GM19351 (cell line): ENCODE data around the gene ABHD18.
"Not testable (repeated sequence)": the region's sequence is repeated elsewhere in the genome, so short reads cannot be mapped to it uniquely, and the experiment has no call there.

Experiments
- ATAC-seq: cut with Tn5 transposase; IDR thresholded peaks from one replicate; pipeline ENCODE4 v1.9.1; 2021; ENCODE audit warnings: mild to moderate bottlenecking, moderate library complexity; ENCODE audit not compliant: unreplicated experiment

ABHD18 gene

GRCh38 chr4:127988638-127989037 is 23.4 kb downstream of the ABHD18 start:
- no peak for ATAC-seq

- ATAC-seq = no peak
Measured at GRCh38 chr4:127993151-127993550, 27.9 kb downstream of the ABHD18 start.

- ATAC-seq = no peak
Measured at GRCh38 chr4:127995776-127996175, 30.6 kb downstream of the ABHD18 start.

GRCh38 chr4:127996521-127996920 is 31.3 kb downstream of the ABHD18 start:
- not testable (repeated sequence) for ATAC-seq

DNA sequence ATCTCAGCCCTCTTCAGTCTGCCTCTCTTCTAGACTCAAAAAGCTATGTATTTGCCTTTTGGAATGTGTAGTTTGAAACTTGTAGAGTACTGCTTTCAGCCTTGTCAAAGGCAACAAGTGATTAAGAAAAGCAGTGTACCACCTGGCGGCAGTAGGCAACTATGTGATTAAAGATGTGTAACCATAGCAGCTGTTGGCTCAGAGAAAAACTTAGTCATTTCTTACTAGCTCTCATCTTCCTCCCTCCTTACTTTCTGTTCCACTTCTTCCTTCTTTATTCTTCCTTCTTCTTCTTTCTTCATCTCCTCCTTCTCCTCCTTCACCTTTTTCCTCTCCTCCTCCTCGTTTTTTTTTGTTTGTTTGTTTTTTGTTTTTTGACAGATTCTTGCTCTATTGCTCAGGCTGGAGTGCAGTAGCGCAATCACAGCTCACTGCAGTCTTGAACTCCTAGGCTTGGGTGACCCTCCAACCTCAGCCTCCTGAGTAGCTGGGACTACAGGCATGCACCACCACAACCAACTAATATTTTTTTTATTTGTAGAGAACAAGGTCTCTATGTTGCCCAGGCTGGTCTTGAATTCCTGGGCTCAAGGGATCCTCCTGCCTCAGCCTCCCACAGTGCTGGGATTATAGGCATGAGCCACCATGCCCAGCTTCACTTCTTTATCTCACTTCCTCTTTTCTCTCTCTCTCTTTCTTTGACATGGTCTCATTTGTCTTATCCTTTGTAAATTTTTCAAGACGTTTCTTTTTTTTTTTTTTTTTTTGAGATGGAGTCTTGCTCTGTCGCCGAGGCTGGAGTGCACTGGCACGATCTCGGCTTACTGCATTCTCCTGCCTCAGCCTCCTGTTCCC is 32.6 kb downstream of the ABHD18 start:
- ATAC-seq = peak; percentile 97

DNA sequence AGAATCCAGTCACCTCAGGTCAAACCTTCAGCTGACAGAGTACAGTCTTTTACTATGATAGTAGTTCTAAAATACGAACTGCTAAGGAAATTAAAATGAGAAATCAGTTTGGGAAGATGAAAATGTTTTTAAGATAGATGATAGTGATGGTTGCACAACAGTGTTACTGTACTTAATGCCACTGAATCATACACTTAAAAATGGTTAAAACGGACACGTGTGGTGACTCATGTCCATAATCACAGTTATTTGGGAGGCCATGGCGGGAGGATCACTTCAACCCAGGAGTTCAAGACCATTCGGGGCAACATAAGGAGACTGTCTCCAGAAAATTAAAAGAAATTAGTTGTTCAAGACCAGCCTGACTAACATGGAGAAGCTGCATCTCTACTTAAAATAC is 41.4 kb downstream of the ABHD18 start:
- no peak for ATAC-seq

DNA sequence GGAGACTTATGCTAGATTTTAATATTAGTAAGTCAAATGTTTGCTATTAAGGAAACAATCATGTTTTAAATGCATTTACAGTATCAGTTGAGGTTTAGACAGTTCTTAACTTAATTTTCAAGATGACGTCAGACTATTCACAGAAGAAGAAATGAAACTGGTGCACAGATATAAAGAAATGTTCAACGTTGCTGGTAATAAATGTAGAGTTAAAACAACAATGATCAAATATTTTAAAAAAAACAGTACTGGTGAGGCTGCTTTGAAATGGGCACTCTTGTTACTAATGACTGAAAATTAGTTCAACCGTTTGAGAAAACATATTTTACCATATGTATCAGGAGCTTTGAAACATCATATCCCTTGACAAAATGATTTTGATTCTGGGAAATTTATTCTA is 44.2 kb downstream of the ABHD18 start:
- ATAC-seq = peak; percentile 75

DNA sequence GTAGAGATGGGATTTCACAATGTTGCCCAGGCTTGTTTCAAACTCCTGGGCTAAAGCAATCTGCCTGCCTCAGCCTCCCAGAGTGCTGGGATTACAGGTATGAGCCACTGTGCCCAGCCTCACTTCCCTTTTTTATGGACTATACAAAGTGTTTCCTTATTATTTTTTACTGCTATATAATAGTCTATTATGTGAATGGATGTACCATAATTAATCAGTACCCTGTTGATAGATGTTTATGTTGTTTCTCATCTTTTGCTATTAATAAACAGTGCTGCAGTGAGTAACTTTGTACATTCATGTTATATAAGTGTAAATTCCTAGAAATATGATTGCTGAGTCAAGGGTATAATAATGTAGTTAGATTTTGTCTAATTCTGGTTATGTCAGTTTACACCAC is 60.1 kb downstream of the ABHD18 start:
- ATAC-seq = no peak

GRCh38 chr4:128029907-128030306 is 64.7 kb downstream of the ABHD18 start:
- ATAC-seq = no peak

DNA sequence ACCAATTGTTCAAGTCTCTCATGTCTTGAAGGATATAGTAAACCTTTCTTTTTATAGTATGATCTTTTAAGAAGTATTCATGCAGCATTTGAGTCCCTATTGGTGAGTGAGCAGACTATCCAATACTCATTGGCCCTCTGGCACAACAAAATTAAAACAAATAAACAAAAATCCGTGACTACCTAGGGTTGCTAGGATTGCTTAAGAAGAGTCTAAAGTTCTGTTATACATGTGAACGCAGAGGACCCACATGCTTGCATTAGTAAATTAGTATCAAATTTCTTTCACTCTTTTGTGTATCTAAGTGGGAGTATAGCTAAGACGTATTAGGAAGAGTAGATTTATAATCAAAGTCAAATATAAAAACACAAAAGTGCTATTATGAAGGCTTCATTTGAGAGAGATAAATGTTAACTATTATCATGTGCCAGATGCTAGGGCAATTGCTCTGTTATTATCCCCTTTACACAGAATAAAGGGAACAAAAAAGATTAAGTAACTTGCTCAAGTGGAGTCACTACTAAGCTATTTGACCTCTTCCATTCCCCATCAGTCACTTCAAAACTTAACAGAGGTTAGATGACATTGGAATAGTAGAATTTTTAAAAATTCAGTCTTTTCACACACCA is 66.7 kb downstream of the ABHD18 start:
- no peak for ATAC-seq

GRCh38 chr4:128039568-128039967 is 74.4 kb downstream of the ABHD18 start:
- no peak for ATAC-seq

- ATAC-seq = not testable (repeated sequence)
Measured at GRCh38 chr4:128047019-128047418, 81.8 kb downstream of the ABHD18 start.

DNA sequence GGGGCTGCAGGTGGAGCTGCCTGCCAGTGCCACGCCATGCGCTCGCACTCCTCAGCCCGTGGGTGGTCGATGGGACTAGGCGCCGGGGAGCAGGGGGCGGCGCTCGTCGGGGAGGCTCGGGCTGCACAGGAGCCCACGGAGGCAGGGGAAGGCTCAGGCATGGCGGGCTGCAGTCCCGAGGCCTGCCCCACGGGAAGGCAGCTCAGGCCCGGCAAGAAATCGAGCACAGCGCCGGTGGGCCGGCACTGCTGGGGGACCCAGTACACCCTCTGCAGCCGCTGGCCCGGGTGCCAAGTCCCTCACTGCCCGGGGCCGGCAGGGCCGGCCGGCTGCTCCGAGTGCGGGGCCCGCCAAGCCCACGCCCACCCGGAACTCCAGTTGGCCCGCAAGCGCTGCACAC is 82.3 kb downstream of the ABHD18 start:
- not testable (repeated sequence) for ATAC-seq

GRCh38 chr4:128051229-128051628 is 86.0 kb downstream of the ABHD18 start:
- ATAC-seq = not testable (repeated sequence)

- ATAC-seq = not testable (repeated sequence)
Measured at GRCh38 chr4:128054907-128055306, 89.7 kb downstream of the ABHD18 start.

- not testable (repeated sequence) for ATAC-seq
Measured at GRCh38 chr4:128055441-128056206, 90.4 kb downstream of the ABHD18 start.

GRCh38 chr4:128056396-128056795 is 91.2 kb downstream of the ABHD18 start:
- ATAC-seq = no peak

DNA sequence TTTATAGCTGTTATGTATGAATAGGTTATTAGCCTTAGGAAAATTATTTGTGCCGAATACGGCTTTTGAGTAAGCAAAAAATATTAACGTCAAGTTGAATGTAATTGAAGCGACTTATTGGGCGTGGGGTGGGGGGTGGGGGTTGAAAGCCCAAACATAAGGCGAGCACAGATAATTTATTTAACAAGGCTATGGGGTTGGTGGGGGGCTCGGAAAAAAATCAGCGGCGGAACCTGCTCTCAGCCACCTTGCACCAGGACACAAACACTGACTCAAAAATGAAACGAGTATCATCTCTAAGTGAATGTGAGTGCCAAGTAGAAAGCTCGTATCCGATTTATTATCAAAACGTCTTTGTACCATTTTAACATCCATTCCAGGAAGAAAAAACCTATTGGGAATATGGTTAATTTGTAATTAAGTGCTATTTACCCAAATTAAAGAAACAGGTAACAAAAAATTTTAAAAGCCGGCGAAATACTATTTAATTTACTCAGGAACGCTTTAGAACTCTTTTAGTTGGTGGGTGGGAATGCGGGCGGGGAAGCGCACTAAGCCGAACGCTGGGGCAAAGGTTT is 95.0 kb downstream of the ABHD18 start:
- ATAC-seq = no peak

- ATAC-seq = peak; percentile 81
Measured at GRCh38 chr4:128060699-128061565, 95.7 kb downstream of the ABHD18 start, which contains the start of gene LARP1B. Gene LARP1B (plus strand): TSS chr4:128061312. CDS start chr4:128074952, 13,640 bp downstream.
